ENCODE data around the gene TRIM31. TPM values are rescaled to one million over a fixed set of nuclear protein-coding genes. Genes with fewer than 3 reads are reported as not detected.

Gene TRIM31
- total and polyA plus RNA-seq, 2 donors (not counting 3 experiments of a cell fraction or from before 2014, with no cell fraction given), result not detected

GRCh38 chr6:30073489-30074235 lies 39.2 kb downstream of the TRIM31 start:
- POLR2A ChIA-PET, result no interaction called here
- no peaks in the 10 kb centered on the region for H3K9me3 ChIP-seq (replicated peaks; ENCODE audit: control insufficient read depth, insufficient read depth, low read length)
- TF ChIP-seq JUN (IDR thresholded peaks at IDR 0.05; ENCODE audit: borderline replicate concordance, insufficient read depth, insufficient read length, low read depth) (no peak), POLR2A (IDR thresholded peaks at IDR 0.05; ENCODE audit: low read depth, low read length) (no peak), MYC (IDR thresholded peaks at IDR 0.05; ENCODE audit: low read depth, low read length) (no peak), POLR2AphosphoS5 (IDR thresholded peaks at IDR 0.05; ENCODE audit: insufficient read depth, low read depth, low read length) (no peak), FOS (IDR thresholded peaks at IDR 0.05; ENCODE audit: borderline replicate concordance, insufficient read depth, low read length) (no peak), MAX (IDR thresholded peaks at IDR 0.05; ENCODE audit: insufficient read depth, insufficient read length) (no peak), CTCF (IDR thresholded peaks at IDR 0.05; ENCODE audit: extremely low read depth in 1 of 2, insufficient read depth in 1 of 2, low read depth in 1 of 2, low read length in 2 of 2) (no peak), GATA2 (IDR thresholded peaks at IDR 0.05; ENCODE audit: insufficient read depth, insufficient read length, low read depth, low read length) (no peak), EZH2 (IDR thresholded peaks at IDR 0.05; ENCODE audit: borderline replicate concordance, low read depth, low read length, severe bottlenecking) (no peak)
- no peaks in the 10 kb centered on the region for H3K79me2 ChIP-seq (ENCODE audit: control insufficient read depth, insufficient read depth, low read length)
- no peak overlapping the region for H3K9ac ChIP-seq (replicated peaks; ENCODE audit: extremely low read depth, insufficient read depth, low read length)
- no peak overlapping the region for H3K4me3 ChIP-seq (replicated peaks in 1 of 3; ENCODE audit: insufficient read depth in 1 of 3, low read depth in 1 of 3, low read length in 3 of 3)
- H3K36me3 ChIP-seq (ENCODE audit: control insufficient read depth in 2 of 2, extremely low read depth in 1 of 2, insufficient read depth in 2 of 2, low read length in 2 of 2), result no peaks in the 10 kb centered on the region
- peaks cover 3% of the 10 kb centered on the region for H3K4me1 ChIP-seq (ENCODE audit: control insufficient read depth, extremely low read depth, insufficient read depth, low read length)
- BruUV-seq (replicated peaks), result no TSS peak
- dilution Hi-C loops (cut with MboI; ENCODE audit: extremely low pct_ligation_motif_present, low sequenced_read_pairs) (no loop called here), intact Hi-C loops (cut with micrococcal nuclease) (no loop called here)
- H3K27ac ChIP-seq (ENCODE audit: insufficient read depth, low read depth, low read length), result no peak overlapping the region
- H4K20me1 ChIP-seq (replicated peaks; ENCODE audit: control insufficient read depth, extremely low read depth, insufficient read depth, low read length), result no peaks in the 10 kb centered on the region
- no peak overlapping the region for H2AFZ ChIP-seq (ENCODE audit: low read depth, low read length)
- CTCF ChIA-PET, result interaction anchor here (0.9 to 1.3 kb wide), 2 partner anchors 28 to 57 kb away, joined by 4 to 5 read pairs; no protein-coding TSS in a partner anchor
- DNase-seq (ENCODE audit: low read depth, low spot score) (no peak), FAIRE-seq (no peak)
- H3K9me1 ChIP-seq (replicated peaks; ENCODE audit: control insufficient read depth, extremely low read depth, insufficient read depth, low read length), result no peaks in the 10 kb centered on the region
- H3K27me3 ChIP-seq (ENCODE audit: control insufficient read depth in 2 of 2, insufficient read depth in 2 of 2, low read length in 2 of 2), result peaks cover 75 to 85% of the 10 kb centered on the region in 2 experiments
- H3K4me2 ChIP-seq (ENCODE audit: insufficient read depth, low read length), result no peak overlapping the region

Measured in endothelial cell of umbilical vein (primary cell).